Heart left ventricle (tissue), 13 donors: Measurements from ENCODE around the gene EPHB1.

ENCODE experiments used
- CTCF ChIP-seq, 12 donors: fragments of 200-600 bp; sonication (generic) in 4 of 12; IDR thresholded peaks; one replicate each; pipeline versions ENCODE4 v1.5.0 to v1.8.0; 2018 to 2022; ENCODE audit warnings: antibody characterized with exemption in 12 of 12, mild to moderate bottlenecking in 5 of 12
- POLR2A ChIP-seq, 2 donors: fragments of 450-650 bp; IDR thresholded peaks; one replicate each; pipeline ENCODE4 v1.6.1; 2017; ENCODE audit warnings: antibody characterized with exemption in 2 of 2, mild to moderate bottlenecking in 2 of 2, moderate library complexity in 2 of 2
- donor health status: ischemic (EF 13 %, LVEDD 7.1; RV severe dilation, severe dysfunction).
- donor health status: DM: no; HTN: yes; CAD: no.
- donor health status: DM: no; HTN: no; CAD: no.
- donor health status: ischemic (EF 25% LVEDD 6.9; RV normal size, moderate dysfunction).
- donor health status: ischemic (EF 25% LVEDD 5.7; RV mildly dilated, moderate dysfunction).
- donor health status: ischemic (EF 35%, LVEDD 5.7; RV mildly dilated, moderate dysfunction).
- donor health status: nonischemic (EF 11% LVEDD 7.7; RV severe dilation, severe dysfunction).
- donor health status: DM: yes; HTN: yes; CAD: no.
- donor health status: PGD.
- donor health status: ischemic (EF 29% LVEDD 5.4; RV normal size, mild dysfunction).
- donor health status: nonischemic (EF 23%, LVEDD 6.1; RV moderate dilation, normal function).

GRCh38 chr3:134864636-134865035 is 69.6 kb downstream of the EPHB1 start:
- TF ChIP-seq POLR2A (IDR thresholded peaks at IDR 0.05) (no peak), CTCF (IDR thresholded peaks at IDR 0.05) (no peak)
